DND-41 (cell line): ENCODE results near the gene SEMA3E.

Source experiments
- EZH2 ChIP-seq: IDR thresholded peaks from 3 replicates; pipeline ENCODE4 v1.6.1; 2012; ENCODE audit warnings: borderline replicate concordance, low read depth, mild to moderate bottlenecking, moderate library complexity, low read length, inconsistent platforms; ENCODE audit not compliant: severe bottlenecking
- TF ChIP-seq, protein P1 (sequence below): IDR thresholded peaks from 2 replicates; pipeline ENCODE4 v1.5.1; 2012; ENCODE audit warnings: borderline replicate concordance, low read length, moderate library complexity, mild to moderate bottlenecking; ENCODE audit not compliant: poor library complexity, severe bottlenecking; ENCODE audit errors: extremely low read depth

DNA sequence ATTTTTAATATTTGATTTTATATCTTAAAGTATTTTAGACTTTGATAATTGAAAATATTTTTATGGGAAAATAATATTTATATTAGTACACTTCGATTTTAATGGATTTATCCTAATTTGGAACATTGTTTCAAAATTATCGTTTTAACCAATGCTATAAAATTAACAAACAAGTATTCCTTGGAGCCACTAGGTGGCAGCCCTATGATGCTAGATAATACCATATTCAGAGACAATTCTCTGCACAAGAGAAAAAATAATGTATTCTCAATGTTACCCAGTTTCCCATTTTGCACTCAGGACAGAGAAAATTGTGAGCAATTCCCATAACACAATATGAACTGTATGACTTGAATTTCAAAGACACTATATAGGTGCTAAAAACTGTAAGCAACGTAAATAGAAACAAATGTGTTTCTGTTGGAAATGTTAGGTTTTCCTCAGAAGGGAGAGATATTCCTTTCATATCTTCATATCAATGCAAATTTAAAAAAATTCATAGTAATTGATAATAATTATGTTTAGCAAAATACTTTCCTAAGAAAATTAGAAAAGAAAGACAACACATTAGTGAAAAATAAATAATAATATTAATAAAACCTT is 237.8 kb downstream of the SEMA3E start:
- TF ChIP-seq, protein P1, sequence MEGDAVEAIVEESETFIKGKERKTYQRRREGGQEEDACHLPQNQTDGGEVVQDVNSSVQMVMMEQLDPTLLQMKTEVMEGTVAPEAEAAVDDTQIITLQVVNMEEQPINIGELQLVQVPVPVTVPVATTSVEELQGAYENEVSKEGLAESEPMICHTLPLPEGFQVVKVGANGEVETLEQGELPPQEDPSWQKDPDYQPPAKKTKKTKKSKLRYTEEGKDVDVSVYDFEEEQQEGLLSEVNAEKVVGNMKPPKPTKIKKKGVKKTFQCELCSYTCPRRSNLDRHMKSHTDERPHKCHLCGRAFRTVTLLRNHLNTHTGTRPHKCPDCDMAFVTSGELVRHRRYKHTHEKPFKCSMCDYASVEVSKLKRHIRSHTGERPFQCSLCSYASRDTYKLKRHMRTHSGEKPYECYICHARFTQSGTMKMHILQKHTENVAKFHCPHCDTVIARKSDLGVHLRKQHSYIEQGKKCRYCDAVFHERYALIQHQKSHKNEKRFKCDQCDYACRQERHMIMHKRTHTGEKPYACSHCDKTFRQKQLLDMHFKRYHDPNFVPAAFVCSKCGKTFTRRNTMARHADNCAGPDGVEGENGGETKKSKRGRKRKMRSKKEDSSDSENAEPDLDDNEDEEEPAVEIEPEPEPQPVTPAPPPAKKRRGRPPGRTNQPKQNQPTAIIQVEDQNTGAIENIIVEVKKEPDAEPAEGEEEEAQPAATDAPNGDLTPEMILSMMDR, result peak; percentile 64
- no peak for TF ChIP-seq EZH2
